ENCODE measurements around the gene ITGAX. TPM values are rescaled to one million over a fixed set of nuclear protein-coding genes. Genes with fewer than 3 reads are reported as not detected.

ITGAX gene
- total and polyA plus RNA-seq, 8 donors, result 0.56 to 21.5 (median 1.9) TPM

GRCh38 chr16:31421587-31421986 is 66.6 kb downstream of the ITGAX start:
- Histone ChIP-seq H3K27ac (no peak overlapping the region), H3K4me3 (no peak overlapping the region), H3K27me3 (no peaks in the 10 kb centered on the region), H3K9me3 (no peaks in the 10 kb centered on the region), H3K36me3 (no peaks in the 10 kb centered on the region), H3K4me1 (no peaks in the 10 kb centered on the region)
- intact Hi-C loops (cut with DNase I), result no loop called here
- ATAC-seq, result no peak
- TF ChIP-seq, protein P1, sequence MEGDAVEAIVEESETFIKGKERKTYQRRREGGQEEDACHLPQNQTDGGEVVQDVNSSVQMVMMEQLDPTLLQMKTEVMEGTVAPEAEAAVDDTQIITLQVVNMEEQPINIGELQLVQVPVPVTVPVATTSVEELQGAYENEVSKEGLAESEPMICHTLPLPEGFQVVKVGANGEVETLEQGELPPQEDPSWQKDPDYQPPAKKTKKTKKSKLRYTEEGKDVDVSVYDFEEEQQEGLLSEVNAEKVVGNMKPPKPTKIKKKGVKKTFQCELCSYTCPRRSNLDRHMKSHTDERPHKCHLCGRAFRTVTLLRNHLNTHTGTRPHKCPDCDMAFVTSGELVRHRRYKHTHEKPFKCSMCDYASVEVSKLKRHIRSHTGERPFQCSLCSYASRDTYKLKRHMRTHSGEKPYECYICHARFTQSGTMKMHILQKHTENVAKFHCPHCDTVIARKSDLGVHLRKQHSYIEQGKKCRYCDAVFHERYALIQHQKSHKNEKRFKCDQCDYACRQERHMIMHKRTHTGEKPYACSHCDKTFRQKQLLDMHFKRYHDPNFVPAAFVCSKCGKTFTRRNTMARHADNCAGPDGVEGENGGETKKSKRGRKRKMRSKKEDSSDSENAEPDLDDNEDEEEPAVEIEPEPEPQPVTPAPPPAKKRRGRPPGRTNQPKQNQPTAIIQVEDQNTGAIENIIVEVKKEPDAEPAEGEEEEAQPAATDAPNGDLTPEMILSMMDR (IDR thresholded peaks at IDR 0.05), result no peak
- DNase-seq, result peak in 1 of 6 donors; percentile 1
- FAIRE-seq, result no peak
- WGBS, 2 donors, result 49 to 53% methylated on average over 6 of the region's 6 CpGs

DNA sequence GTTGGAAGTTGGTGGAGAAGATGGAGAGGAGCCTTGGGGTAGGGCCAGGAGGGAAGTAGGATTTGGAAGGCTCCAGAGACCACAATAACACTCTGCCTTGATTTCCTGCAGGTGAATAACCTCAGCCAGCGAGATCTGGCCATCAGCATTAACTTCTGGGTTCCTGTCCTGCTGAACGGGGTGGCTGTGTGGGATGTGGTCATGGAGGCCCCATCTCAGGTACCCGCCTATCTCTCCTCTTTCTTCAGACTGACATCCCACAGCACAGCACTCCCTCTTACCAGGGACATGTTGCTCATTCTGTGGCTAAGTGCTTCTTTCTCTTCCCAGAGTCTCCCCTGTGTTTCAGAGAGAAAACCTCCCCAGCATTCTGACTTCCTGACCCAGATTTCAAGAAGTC is 68.3 kb downstream of the ITGAX start:
- no peak overlapping the region for H3K27ac ChIP-seq
- FAIRE-seq, result no peak
- WGBS, 2 donors, result 53 to 77% methylated on average over 3 of the region's 3 CpGs
- intact Hi-C loops (cut with DNase I), result no loop called here
- no peaks in the 10 kb centered on the region for H3K9me3 ChIP-seq
- DNase-seq, result peak in 1 of 6 donors; percentile 5
- H3K4me3 ChIP-seq, result no peak overlapping the region
- no peaks in the 10 kb centered on the region for H3K27me3 ChIP-seq
- TF ChIP-seq, protein P1 (IDR thresholded peaks at IDR 0.05), result no peak
- H3K36me3 ChIP-seq, result no peaks in the 10 kb centered on the region
- H3K4me1 ChIP-seq, result no peaks in the 10 kb centered on the region
- ATAC-seq, result no peak

DNA sequence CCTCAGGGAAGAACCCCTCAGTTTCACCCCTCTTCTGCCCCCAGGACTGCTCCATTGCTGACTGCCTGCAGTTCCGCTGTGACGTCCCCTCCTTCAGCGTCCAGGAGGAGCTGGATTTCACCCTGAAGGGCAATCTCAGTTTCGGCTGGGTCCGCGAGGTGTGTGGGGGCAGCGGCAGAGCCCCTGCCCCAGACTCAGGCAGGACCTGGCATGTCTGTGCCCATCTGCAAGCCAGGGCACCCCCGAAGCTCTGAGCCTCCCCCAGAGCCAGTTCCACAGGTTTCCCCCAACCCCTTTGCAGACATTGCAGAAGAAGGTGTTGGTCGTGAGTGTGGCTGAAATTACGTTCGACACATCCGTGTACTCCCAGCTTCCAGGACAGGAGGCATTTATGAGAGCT is 68.8 kb downstream of the ITGAX start:
- FAIRE-seq (no peak), ATAC-seq (no peak), DNase-seq (peak in 1 of 6 donors; percentile 20)
- no peaks in the 10 kb centered on the region for H3K36me3 ChIP-seq
- WGBS, 2 donors, result 64 to 73% methylated on average over 12 of the region's 12 CpGs
- H3K9me3 ChIP-seq, result no peaks in the 10 kb centered on the region
- H3K27ac ChIP-seq, result no peak overlapping the region
- H3K4me1 ChIP-seq, result no peaks in the 10 kb centered on the region
- H3K4me3 ChIP-seq, result no peak overlapping the region
- intact Hi-C loops (cut with DNase I), result no loop called here
- TF ChIP-seq, protein P1 (IDR thresholded peaks at IDR 0.05), result no peak
- H3K27me3 ChIP-seq, result no peaks in the 10 kb centered on the region

GRCh38 chr16:31427441-31428278 is 72.7 kb downstream of the ITGAX start:
- peak; percentile 58 to 86 (median 78) for DNase-seq
- no peaks in the 10 kb centered on the region for H3K27me3 ChIP-seq
- H3K27ac ChIP-seq, result peak overlapping the region in 2 of 4 donors; percentile 22 to 51
- WGBS, 2 donors, result 12 to 22% methylated on average over 47 to 79 of the region's 83 CpGs
- intact Hi-C loops (cut with DNase I), result no loop called here
- peak overlapping the region in 2 of 4 donors; percentile 39 to 47 for H3K4me3 ChIP-seq
- no peaks in the 10 kb centered on the region for H3K4me1 ChIP-seq
- peak; percentile 80 to 88 (median 86) for ATAC-seq
- FAIRE-seq, result no peak
- no peaks in the 10 kb centered on the region for H3K9me3 ChIP-seq
- no peaks in the 10 kb centered on the region for H3K36me3 ChIP-seq
- TF ChIP-seq, protein P1 (IDR thresholded peaks at IDR 0.05), result no peak

GRCh38 chr16:31428279-31428597 is 73.3 kb downstream of the ITGAX start, which contains the start of gene COX6A2:
TSS of gene COX6A2 (minus strand) at chr16:31428360. CDS start at chr16:31428325, 35 bp downstream.
- no peak for FAIRE-seq
- TF ChIP-seq, protein P1 (IDR thresholded peaks at IDR 0.05), result no peak
- whole genome bisulfite sequencing, 2 donors, result 40 to 56% methylated on average over 7 of the region's 7 CpGs
- H3K9me3 ChIP-seq, result no peaks in the 10 kb centered on the region
- no peak for DNase-seq
- H3K4me1 ChIP-seq, result no peaks in the 10 kb centered on the region
- H3K36me3 ChIP-seq, result no peaks in the 10 kb centered on the region
- peak within 1 kb of the TSS in 2 of 4 donors; percentile 39 to 47 for H3K4me3 ChIP-seq
- ATAC-seq, result peak; percentile 17 to 49 (median 34)
- intact Hi-C loops (cut with DNase I), result no loop called here
- H3K27me3 ChIP-seq, result no peaks in the 10 kb centered on the region
- peak within 1 kb of the TSS in 2 of 4 donors; percentile 22 to 51 for H3K27ac ChIP-seq

Data from pancreas (tissue), 10 donors.